ENCODE results near the gene RCC1. TPM values are rescaled to one million over a fixed set of nuclear protein-coding genes. Genes with fewer than 3 reads are reported as not detected.

The RCC1 gene
- total RNA-seq, 4 donors from 2014 or later, result 18.2 to 66.8 (median 25.8) TPM

- no peak for DNase-seq
- no peak overlapping the region for H3K27ac ChIP-seq
These were observed 21.0 kb downstream of the RCC1 start for GRCh38 chr1:28526886-28527285.

GRCh38 chr1:28530456-28530855 is 24.6 kb downstream of the RCC1 start:
- H3K9me3 ChIP-seq, result no peaks in the 10 kb centered on the region
- DNase-seq, result no peak
- H3K4me1 ChIP-seq, result no peaks in the 10 kb centered on the region
- TF ChIP-seq POLR2A (IDR thresholded peaks at IDR 0.05) (no peak), CTCF (IDR thresholded peaks at IDR 0.05) (no peak)
- no peak overlapping the region for H3K27ac ChIP-seq
- no peaks in the 10 kb centered on the region for H3K27me3 ChIP-seq
- peaks cover 0 to 16% (median 0%) of the 10 kb centered on the region in 3 donors for H3K36me3 ChIP-seq
- H3K4me3 ChIP-seq, result no peak overlapping the region

More at GRCh38 chr1:28526886-28527285, 21.0 kb downstream of the RCC1 start:
- TF ChIP-seq POLR2A (IDR thresholded peaks at IDR 0.05) (no peak), CTCF (IDR thresholded peaks at IDR 0.05) (no peak)
- Histone ChIP-seq H3K36me3 (peaks cover 0 to 14% (median 0%) of the 10 kb centered on the region in 3 donors), H3K4me3 (no peak overlapping the region), H3K9me3 (no peaks in the 10 kb centered on the region), H3K4me1 (no peaks in the 10 kb centered on the region), H3K27me3 (no peaks in the 10 kb centered on the region)

DNA sequence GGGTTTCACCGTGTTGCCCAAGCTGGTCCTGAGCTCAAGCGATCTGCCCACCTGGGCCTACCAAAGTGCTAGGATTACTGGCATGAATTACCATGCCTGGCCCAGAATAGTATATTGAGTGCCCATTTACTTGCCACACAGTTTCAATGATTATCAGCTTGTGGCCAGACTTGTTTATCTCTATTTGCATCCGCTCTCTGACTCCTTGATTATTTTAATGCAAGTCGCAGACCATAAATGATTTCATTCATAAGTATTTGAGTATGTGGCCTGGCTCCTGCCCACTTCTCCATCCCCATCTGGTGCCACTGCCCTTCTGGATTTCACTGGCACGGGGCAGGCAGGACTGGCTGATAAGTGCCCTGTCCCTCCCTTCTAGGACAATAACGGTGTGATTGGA is 28.8 kb downstream of the RCC1 start:
- TF ChIP-seq CTCF (IDR thresholded peaks at IDR 0.05), result no peak
- no peak for TF ChIP-seq POLR2A (IDR thresholded peaks at IDR 0.05)
- DNase-seq, result no peak
- H3K27me3 ChIP-seq, result no peaks in the 10 kb centered on the region
- peaks cover 0 to 34% (median 0%) of the 10 kb centered on the region in 3 donors for H3K36me3 ChIP-seq
- H3K27ac ChIP-seq, result no peak overlapping the region
- H3K4me1 ChIP-seq, result peaks cover 0 to 7% (median 0%) of the 10 kb centered on the region in 4 donors
- no peak overlapping the region for H3K4me3 ChIP-seq
- no peaks in the 10 kb centered on the region for H3K9me3 ChIP-seq

- TF ChIP-seq POLR2A (IDR thresholded peaks at IDR 0.05) (no peak), CTCF (IDR thresholded peaks at IDR 0.05) (no peak)
- H3K27ac ChIP-seq, result no peak overlapping the region
- peaks cover 0 to 7% (median 0%) of the 10 kb centered on the region in 4 donors for H3K4me1 ChIP-seq
- peaks cover 0 to 34% (median 0%) of the 10 kb centered on the region in 3 donors for H3K36me3 ChIP-seq
- no peak for DNase-seq
- H3K27me3 ChIP-seq, result no peaks in the 10 kb centered on the region
- no peak overlapping the region for H3K4me3 ChIP-seq
- H3K9me3 ChIP-seq, result no peaks in the 10 kb centered on the region
These were observed 29.3 kb downstream of the RCC1 start for GRCh38 chr1:28535180-28535579.

DNA sequence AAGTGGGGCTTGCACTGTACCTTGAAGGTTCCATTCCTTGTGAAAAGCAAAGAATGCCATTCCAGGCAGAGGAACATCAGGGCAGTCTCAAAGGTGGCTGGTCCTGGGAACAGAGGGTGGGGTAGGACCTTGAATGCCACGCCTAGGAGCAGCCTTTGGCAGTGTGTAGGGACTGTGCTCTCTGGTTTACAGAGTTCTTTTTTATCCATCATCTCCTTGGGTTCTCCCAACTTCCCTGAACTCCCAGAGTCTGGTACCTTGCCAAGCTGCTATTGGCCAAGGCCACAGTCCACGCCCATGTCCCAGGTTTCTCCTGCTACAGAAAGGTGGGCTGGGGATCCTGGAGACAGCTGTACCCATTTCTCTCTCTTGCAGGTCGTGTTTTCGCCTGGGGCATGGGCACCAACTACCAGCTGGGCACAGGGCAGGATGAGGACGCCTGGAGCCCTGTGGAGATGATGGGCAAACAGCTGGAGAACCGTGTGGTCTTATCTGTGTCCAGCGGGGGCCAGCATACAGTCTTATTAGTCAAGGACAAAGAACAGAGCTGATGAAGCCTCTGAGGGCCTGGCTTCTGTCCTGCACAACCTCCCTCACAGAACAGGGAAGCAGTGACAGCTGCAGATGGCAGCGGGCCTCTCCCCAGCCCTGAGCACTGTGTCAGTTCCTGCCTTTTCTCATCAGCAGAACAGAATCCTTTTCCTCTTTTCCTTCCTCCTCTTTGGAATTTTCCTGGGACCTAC is 31.8 kb downstream of the RCC1 start:
- no peak overlapping the region for H3K27ac ChIP-seq
- no peak for TF ChIP-seq POLR2A (IDR thresholded peaks at IDR 0.05)
- TF ChIP-seq CTCF (IDR thresholded peaks at IDR 0.05), result no peak
- H3K9me3 ChIP-seq, result no peaks in the 10 kb centered on the region
- H3K36me3 ChIP-seq, result peaks cover 0 to 22% (median 0%) of the 10 kb centered on the region in 3 donors
- no peak for DNase-seq
- no peak overlapping the region for H3K4me3 ChIP-seq
- peaks cover 0 to 7% (median 0%) of the 10 kb centered on the region in 4 donors for H3K4me1 ChIP-seq
- no peaks in the 10 kb centered on the region for H3K27me3 ChIP-seq
